IMR-90 (cell line): ENCODE measurements around the gene KMT2B. TPM values are rescaled to one million over a fixed set of nuclear protein-coding genes. Genes with fewer than 3 reads are reported as not detected.

Source experiments
- ATAC-seq: fragments of 200-7000 bp; cut with Tn5 transposase; 2 replicates; pipeline ENCODE4 v1.9.1; 2020; ENCODE audit warnings: low read depth, mild to moderate bottlenecking, moderate library complexity
- BruUV-seq: library from RNA; stranded (reverse); fragments of 400-500 nt; replicated peaks from 2 replicates; lab custom pipeline; 2021; lab: Mats Ljungman, UMichigan
- CTCF ChIA-PET: fragments of 300-600 bp; formaldehyde crosslinking; extraction: SDS; loops from one replicate; lab custom pipeline; 2021; ENCODE audit warnings: antibody characterized with exemption; lab: Yijun Ruan, JAX
- POLR2A ChIA-PET: fragments of 300-600 bp; sonication (Branson Sonifier 250); formaldehyde crosslinking; loops from one replicate; lab custom pipeline; 2022; ENCODE audit warnings: antibody characterized with exemption; ENCODE audit not compliant: unreplicated experiment; lab: Charles Lee
- DNase-seq: peaks from one replicate; pipeline ENCODE4 v3.0.0; 2013
- H2AFZ ChIP-seq: replicated peaks from 2 replicates; pipeline ENCODE3; 2013; ENCODE audit warnings: low read length, mild to moderate bottlenecking; ENCODE audit not compliant: poor library complexity
- H2AK5ac ChIP-seq: 2 replicates; pipeline ENCODE4 v1.6.1; 2013; ENCODE audit warnings: low read depth, low read length, inconsistent platforms
- H2AK9ac ChIP-seq: replicated peaks from 2 replicates; pipeline ENCODE3; 2013; ENCODE audit warnings: mild to moderate bottlenecking, low read depth, low read length, moderate library complexity; ENCODE audit not compliant: poor library complexity
- H2BK120ac ChIP-seq: 2 replicates; pipeline ENCODE4 v1.6.1; 2013; ENCODE audit warnings: low read depth, low read length, inconsistent platforms
- H2BK15ac ChIP-seq: 3 replicates; pipeline ENCODE4 v1.6.1; 2013; ENCODE audit warnings: low read depth, low read length, inconsistent platforms
- H2BK20ac ChIP-seq: 2 replicates; pipeline ENCODE4 v1.6.1; 2013; ENCODE audit warnings: low read depth, mild to moderate bottlenecking, inconsistent platforms, low read length, moderate library complexity
- H2BK5ac ChIP-seq: 2 replicates; pipeline ENCODE4 v1.6.1; 2013; ENCODE audit warnings: mild to moderate bottlenecking, low read depth, low read length, inconsistent platforms; ENCODE audit not compliant: poor library complexity, severe bottlenecking
- H3K14ac ChIP-seq: replicated peaks from 2 replicates; pipeline ENCODE4 v1.6.1; 2013; ENCODE audit warnings: low read depth, low read length, inconsistent platforms
- H3K18ac ChIP-seq: 2 replicates; pipeline ENCODE4 v1.6.1; 2013; ENCODE audit warnings: low read depth, low read length, control low read depth
- H3K23ac ChIP-seq: 2 replicates; pipeline ENCODE4 v1.6.1; 2013; ENCODE audit warnings: low read depth, low read length, inconsistent platforms
- H3K27ac ChIP-seq: 2 replicates; pipeline ENCODE4 v1.5.1; 2013; ENCODE audit warnings: mild to moderate bottlenecking, control low read depth, low read length; ENCODE audit not compliant: insufficient read depth
- H3K27me3 ChIP-seq: 2 replicates; pipeline ENCODE4 v1.6.1; 2013; ENCODE audit warnings: low read length; ENCODE audit not compliant: control insufficient read depth, insufficient read depth
- H3K36me3 ChIP-seq: 2 replicates; pipeline ENCODE4 v1.6.1; 2013; ENCODE audit warnings: low read length, mixed read lengths; ENCODE audit not compliant: control insufficient read depth, insufficient read depth
- H3K4ac ChIP-seq: 2 replicates; pipeline ENCODE4 v1.6.1; 2013; ENCODE audit warnings: low read depth, low read length, inconsistent platforms
- H3K4me1 ChIP-seq: 2 replicates; pipeline ENCODE4 v1.6.1; 2013; ENCODE audit warnings: low read length, mixed read lengths; ENCODE audit not compliant: control insufficient read depth, insufficient read depth
- H3K4me2 ChIP-seq: 2 replicates; pipeline ENCODE4 v1.6.1; 2013; ENCODE audit warnings: low read depth, mild to moderate bottlenecking, control low read depth, low read length, moderate library complexity
- H3K4me3 ChIP-seq: 2 replicates; pipeline ENCODE4 v1.5.1; 2013; ENCODE audit warnings: low read depth, mild to moderate bottlenecking, control low read depth, low read length, moderate library complexity; ENCODE audit not compliant: insufficient read depth
- H3K56ac ChIP-seq: 2 replicates; pipeline ENCODE4 v1.6.1; 2013; ENCODE audit warnings: low read length, inconsistent platforms; ENCODE audit not compliant: insufficient read depth; ENCODE audit errors: extremely low read depth
- H3K79me1 ChIP-seq, 2 experiments: 2 replicates each; pipeline ENCODE4 v1.6.1; 2013; ENCODE audit warnings: low read length in 2 of 2, inconsistent platforms in 1 of 2, low read depth in 1 of 2
- H3K9ac ChIP-seq: 2 replicates; pipeline ENCODE4 v1.6.1; 2013; ENCODE audit warnings: low read depth, low read length, control low read depth
- H3K9me1 ChIP-seq: 2 replicates; pipeline ENCODE4 v1.6.1; 2013; ENCODE audit warnings: low read length, inconsistent platforms; ENCODE audit not compliant: insufficient read depth
- H3K9me3 ChIP-seq: 2 replicates; pipeline ENCODE4 v1.6.1; 2013; ENCODE audit warnings: low read length; ENCODE audit not compliant: control insufficient read depth, insufficient read depth
- H4K20me1 ChIP-seq: 2 replicates; pipeline ENCODE4 v1.6.1; 2013; ENCODE audit warnings: low read length, inconsistent platforms; ENCODE audit not compliant: insufficient read depth
- H4K5ac ChIP-seq: 2 replicates; pipeline ENCODE4 v1.6.1; 2013; ENCODE audit warnings: mild to moderate bottlenecking, low read depth, low read length, control low read depth
- H4K8ac ChIP-seq, 2 experiments: 2 replicates each; pipeline ENCODE4 v1.6.1; 2013; ENCODE audit warnings: low read depth in 2 of 2, low read length in 2 of 2, control low read depth in 1 of 2, inconsistent platforms in 1 of 2
- H4K91ac ChIP-seq: 2 replicates; pipeline ENCODE4 v1.6.1; 2013; ENCODE audit warnings: low read depth, low read length, inconsistent platforms; ENCODE audit not compliant: insufficient read depth
- CEBPB ChIP-seq: IDR thresholded peaks from 2 replicates; pipeline ENCODE4 v1.6.1; 2012; ENCODE audit warnings: low read depth, low read length, improper control_type of control experiment
- FOS ChIP-seq: fragments of 150-350 bp; IDR thresholded peaks from 2 replicates; pipeline ENCODE4 v1.6.1; 2016; ENCODE audit warnings: low read depth, low read length
- MAFK ChIP-seq: IDR thresholded peaks from 2 replicates; pipeline ENCODE4 v1.6.1; 2012; ENCODE audit warnings: low read depth, low read length, improper control_type of control experiment
- MAZ ChIP-seq: IDR thresholded peaks from 2 replicates; pipeline ENCODE4 v1.6.1; 2012; ENCODE audit warnings: low read depth, mild to moderate bottlenecking, low read length, improper control_type of control experiment, moderate library complexity, borderline replicate concordance
- NFE2L2 ChIP-seq: fragments of 150-350 bp; IDR thresholded peaks from 2 replicates; pipeline ENCODE4 v1.6.1; 2016; ENCODE audit warnings: low read depth, mild to moderate bottlenecking, low read length
- RAD21 ChIP-seq: IDR thresholded peaks from 2 replicates; pipeline ENCODE4 v1.6.1; 2012; ENCODE audit warnings: low read length, improper control_type of control experiment
- SMC3 ChIP-seq: fragments of 150-350 bp; IDR thresholded peaks from 2 replicates; pipeline ENCODE4 v1.6.1; 2016; ENCODE audit warnings: low read depth, mild to moderate bottlenecking, antibody characterized with exemption, low read length, moderate library complexity
- WGBS, 2 experiments: methylation state at CpG; one replicate each; pipeline versions ENCODE4 v1.1.5 to v1.1.7; 2013; ENCODE audit warnings: missing lambda C conversion rate in 2 of 2; ENCODE audit not compliant: insufficient read length in 1 of 2; ENCODE audit errors: extremely low coverage in 2 of 2; 5-methylcytosine and 5-hydroxymethylcytosine counted together
- dilution Hi-C: fragments of 300-500 bp; cut with HindIII; formaldehyde crosslinking; loops from one replicate; pipeline ENCODE4 v1.14.3; 2018; ENCODE audit warnings: low sequenced_read_pairs; ENCODE audit not compliant: unreplicated experiment
- in situ Hi-C: fragments of 300-500 bp; cut with MboI; formaldehyde crosslinking; loops from 3 replicates; pipeline ENCODE4 v1.14.3; 2019; ENCODE audit warnings: low sequenced_read_pairs, inconsistent platforms, mixed read lengths
- intact Hi-C: fragments of 100-400 bp; cut with micrococcal nuclease; formaldehyde crosslinking; loops from 2 replicates; pipeline ENCODE4 v1.10.0; 2022
- polyA plus RNA-seq, 3 experiments: library from polyadenylated mRNA; depleted of rRNA; stranded (reverse); fragments of >200 nt; gene quantifications; 2 replicates each; pipeline ENCODE4 v1.2.3, GENCODE V29; 2012; ENCODE audit warnings: low replicate concordance in 1 of 3
- total RNA-seq: library from RNA; depleted of rRNA; stranded (reverse); fragments of >200 nt; gene quantifications from 2 replicates; pipeline ENCODE4 v1.2.3, GENCODE V29; 2012

The KMT2B gene
- total and polyA plus RNA-seq, 2 of the 4 experiments (the other 2 are of a cell fraction): 3.0 to 30.7 TPM

- no TSS peak for BruUV-seq
- H2BK5ac ChIP-seq: no peak overlapping the region
- no peak overlapping the region for H3K4me3 ChIP-seq
- H4K20me1 ChIP-seq: no peaks in the 10 kb centered on the region
- H4K91ac ChIP-seq: no peak overlapping the region
- ATAC-seq: no peak
- H3K4me2 ChIP-seq: no peak overlapping the region
- DNase-seq: no peak
- H3K9me1 ChIP-seq: peaks cover 6% of the 10 kb centered on the region; the same call in 1 of the 2 replicates
- peaks cover 16% of the 10 kb centered on the region for H3K36me3 ChIP-seq
- no peak overlapping the region for H2BK120ac ChIP-seq
- no peaks in the 10 kb centered on the region for H3K27me3 ChIP-seq
- 93% methylated on average over 3 of the region's 8 CpGs; no CpG with 5 or more reads in 1 of the 2 experiments for WGBS, 2 experiments
- intact Hi-C loops (no loop called here), in situ Hi-C loops (no loop called here), dilution Hi-C loops (no loop called here)
- no peak overlapping the region for H2AFZ ChIP-seq
- H3K9ac ChIP-seq: no peak overlapping the region
- peaks cover 6% of the 10 kb centered on the region for H3K4me1 ChIP-seq
- peaks cover 7 to 18% of the 10 kb centered on the region in 2 experiments for H3K79me1 ChIP-seq
- no peak overlapping the region for H3K14ac ChIP-seq
- ChIA-PET CTCF (no interaction called here), POLR2A (no interaction called here)
- no peak overlapping the region for H3K23ac ChIP-seq
- no peak overlapping the region for H3K27ac ChIP-seq
- no peaks in the 10 kb centered on the region for H3K9me3 ChIP-seq
- no peak for TF ChIP-seq RAD21
- no peak for TF ChIP-seq CEBPB
- no peak for TF ChIP-seq MAFK
- TF ChIP-seq MAZ: no peak
- no peak for TF ChIP-seq SMC3
- TF ChIP-seq FOS: no peak
- TF ChIP-seq NFE2L2: no peak
- H2AK5ac ChIP-seq: no peak overlapping the region
- H3K56ac ChIP-seq: no peak overlapping the region
- H2BK20ac ChIP-seq: no peak overlapping the region
- H2AK9ac ChIP-seq: no peak overlapping the region
- H3K4ac ChIP-seq: no peak overlapping the region
- H4K8ac ChIP-seq: no peak overlapping the region
- H2BK15ac ChIP-seq: no peak overlapping the region
- H3K18ac ChIP-seq: no peak overlapping the region
- H4K5ac ChIP-seq: no peak overlapping the region
Observed at GRCh38 chr19:35779033-35779432, 61.2 kb downstream of the KMT2B start.
